GM23338 (cell line): ENCODE data around the gene POU2F3. TPM values are rescaled to one million over a fixed set of nuclear protein-coding genes. Genes with fewer than 3 reads are reported as not detected.

Experiments
- ATAC-seq: fragments of 200-7000 bp; cut with Tn5 transposase; 3 replicates; pipeline ENCODE4 v1.9.1; 2020
- DNase-seq: peaks from one replicate; pipeline ENCODE4 v3.0.0-alpha.2; 2015; ENCODE audit warnings: low spot score
- H2AFZ ChIP-seq: fragments of 200-600 bp; sonication (generic); 2 replicates; pipeline ENCODE4 v1.8.0; 2016; ENCODE audit warnings: antibody characterized with exemption, mild to moderate bottlenecking, moderate library complexity
- H3F3A ChIP-seq: fragments of 200-600 bp; sonication (generic); replicated peaks from 2 replicates; pipeline ENCODE4 v1.8.0; 2017; ENCODE audit warnings: antibody characterized with exemption, mixed run types, low read depth
- H3K27ac ChIP-seq: fragments of 200-600 bp; sonication (generic); 2 replicates; pipeline ENCODE4 v1.6.1; 2016; ENCODE audit warnings: low read depth
- H3K27me3 ChIP-seq: fragments of 200-600 bp; sonication (generic); 2 replicates; pipeline ENCODE4 v1.8.0; 2016; ENCODE audit warnings: mild to moderate bottlenecking, mixed run types, moderate library complexity; ENCODE audit not compliant: insufficient read depth
- H3K36me3 ChIP-seq: fragments of 200-600 bp; sonication (generic); 2 replicates; pipeline ENCODE4 v1.8.0; 2016; ENCODE audit warnings: mild to moderate bottlenecking; ENCODE audit not compliant: insufficient read depth
- H3K4me1 ChIP-seq: fragments of 200-600 bp; sonication (generic); 2 replicates; pipeline ENCODE4 v1.8.0; 2016; ENCODE audit warnings: mild to moderate bottlenecking, moderate library complexity; ENCODE audit not compliant: insufficient read depth
- H3K4me2 ChIP-seq: fragments of 200-600 bp; sonication (generic); 2 replicates; pipeline ENCODE4 v1.7.1; 2017; ENCODE audit warnings: mixed run types
- H3K4me3 ChIP-seq: fragments of 200-600 bp; sonication (generic); 2 replicates; pipeline ENCODE4 v1.6.1; 2016; ENCODE audit warnings: mixed run types
- H3K79me2 ChIP-seq: fragments of 200-600 bp; sonication (generic); replicated peaks from 2 replicates; pipeline ENCODE4 v1.8.0; 2017; ENCODE audit warnings: mild to moderate bottlenecking; ENCODE audit not compliant: insufficient read depth
- H3K9me2 ChIP-seq: fragments of 200-600 bp; sonication (generic); 2 replicates; pipeline ENCODE4 v1.8.0; 2017; ENCODE audit not compliant: insufficient read depth
- H4K20me1 ChIP-seq: fragments of 200-600 bp; sonication (generic); replicated peaks from 2 replicates; pipeline ENCODE4 v1.8.0; 2017; ENCODE audit warnings: mild to moderate bottlenecking; ENCODE audit not compliant: insufficient read depth
- H3K27ac Mint-ChIP-seq: 2 replicates; pipeline ENCODE4 v1.8.0; 2020; ENCODE audit warnings: inconsistent platforms, mild to moderate bottlenecking, moderate library complexity, mixed read lengths
- H3K27me3 Mint-ChIP-seq: 3 replicates; pipeline ENCODE4 v1.8.0; 2022; ENCODE audit warnings: low read depth, mild to moderate bottlenecking, moderate library complexity, mixed read lengths, inconsistent platforms; ENCODE audit not compliant: insufficient read depth, poor library complexity
- H3K36me3 Mint-ChIP-seq: 3 replicates; pipeline ENCODE4 v1.8.0; 2021; ENCODE audit warnings: low read depth, mild to moderate bottlenecking, inconsistent platforms, moderate library complexity, mixed read lengths
- H3K4me1 Mint-ChIP-seq: 3 replicates; pipeline ENCODE4 v1.8.0; 2020; ENCODE audit warnings: mild to moderate bottlenecking, inconsistent platforms, mixed read lengths
- H3K4me3 Mint-ChIP-seq: 3 replicates; pipeline ENCODE4 v1.8.0; 2021; ENCODE audit warnings: moderate library complexity, mild to moderate bottlenecking, inconsistent platforms, mixed read lengths
- H3K9me3 Mint-ChIP-seq: 3 replicates; pipeline ENCODE4 v1.8.0; 2020; ENCODE audit warnings: moderate library complexity, mild to moderate bottlenecking, inconsistent platforms, mixed read lengths
- EZH2 ChIP-seq: fragments of 200-600 bp; sonication (generic); IDR thresholded peaks from one replicate; pipeline ENCODE4 v1.8.0; 2017; ENCODE audit warnings: antibody characterized with exemption, mild to moderate bottlenecking, low read depth; ENCODE audit not compliant: unreplicated experiment
- JUNB ChIP-seq: IDR thresholded peaks from one replicate; pipeline ENCODE4 v1.6.1; 2016; ENCODE audit warnings: antibody characterized with exemption; ENCODE audit not compliant: unreplicated experiment
- POLR2AphosphoS5 ChIP-seq: IDR thresholded peaks from 2 replicates; pipeline ENCODE4 v1.6.1; 2016; ENCODE audit warnings: antibody characterized with exemption, low read depth
- ZNF114 ChIP-seq: fragments of 250-450 bp; sonication (Bioruptor Pico); IDR thresholded peaks from 2 replicates; pipeline ENCODE4 v1.5.0; 2020; ENCODE audit warnings: mild to moderate bottlenecking, moderate library complexity
- ZNF331 ChIP-seq: fragments of 250-450 bp; sonication (Bioruptor Pico); IDR thresholded peaks from 2 replicates; pipeline ENCODE4 v1.5.0; 2020; ENCODE audit warnings: low read depth, mild to moderate bottlenecking, moderate library complexity
- polyA plus RNA-seq: library from polyadenylated mRNA; unstranded; fragments of >200 nt; fragmentation: Nextera tagmentation; extraction: Ambion mirVana; gene quantifications from 2 replicates; pipeline ENCODE4 v1.2.1, GENCODE V29; 2016
- total RNA-seq: library from RNA; depleted of rRNA; stranded (reverse); fragments of >200 nt; shearing (Covaris generic); gene quantifications from 2 replicates; pipeline ENCODE4 v1.2.3, GENCODE V29; 2014
- TF ChIP-seq, protein P1 (sequence below): fragments of 250-450 bp; sonication (Bioruptor Pico); IDR thresholded peaks from 2 replicates; pipeline ENCODE4 v1.5.0; 2020; ENCODE audit warnings: mild to moderate bottlenecking, moderate library complexity

POU2F3 gene
- total and polyA plus RNA-seq, 2 experiments from 2014 or later: 0.45 to 0.79 TPM

GRCh38 chr11:120210626-120211521 is 29.1 kb upstream of the POU2F3 start, which contains the start of gene OAF:
Gene OAF, plus strand, starts transcription at chr11:120211032. Its CDS starts 248 bp downstream, at chr11:120211280.
- H3K27me3 ChIP-seq: peaks cover 98% of the 10 kb centered on the region

More at GRCh38 chr11:120210626-120211521, 29.1 kb upstream of the POU2F3 start, which contains the start of gene OAF:
- TF ChIP-seq EZH2 (no peak), POLR2AphosphoS5 (no peak), JUNB (no peak), ZNF331 (CRISPR knock-in tag) (no peak), ZNF114 (no peak)
- TF ChIP-seq, protein P1, sequence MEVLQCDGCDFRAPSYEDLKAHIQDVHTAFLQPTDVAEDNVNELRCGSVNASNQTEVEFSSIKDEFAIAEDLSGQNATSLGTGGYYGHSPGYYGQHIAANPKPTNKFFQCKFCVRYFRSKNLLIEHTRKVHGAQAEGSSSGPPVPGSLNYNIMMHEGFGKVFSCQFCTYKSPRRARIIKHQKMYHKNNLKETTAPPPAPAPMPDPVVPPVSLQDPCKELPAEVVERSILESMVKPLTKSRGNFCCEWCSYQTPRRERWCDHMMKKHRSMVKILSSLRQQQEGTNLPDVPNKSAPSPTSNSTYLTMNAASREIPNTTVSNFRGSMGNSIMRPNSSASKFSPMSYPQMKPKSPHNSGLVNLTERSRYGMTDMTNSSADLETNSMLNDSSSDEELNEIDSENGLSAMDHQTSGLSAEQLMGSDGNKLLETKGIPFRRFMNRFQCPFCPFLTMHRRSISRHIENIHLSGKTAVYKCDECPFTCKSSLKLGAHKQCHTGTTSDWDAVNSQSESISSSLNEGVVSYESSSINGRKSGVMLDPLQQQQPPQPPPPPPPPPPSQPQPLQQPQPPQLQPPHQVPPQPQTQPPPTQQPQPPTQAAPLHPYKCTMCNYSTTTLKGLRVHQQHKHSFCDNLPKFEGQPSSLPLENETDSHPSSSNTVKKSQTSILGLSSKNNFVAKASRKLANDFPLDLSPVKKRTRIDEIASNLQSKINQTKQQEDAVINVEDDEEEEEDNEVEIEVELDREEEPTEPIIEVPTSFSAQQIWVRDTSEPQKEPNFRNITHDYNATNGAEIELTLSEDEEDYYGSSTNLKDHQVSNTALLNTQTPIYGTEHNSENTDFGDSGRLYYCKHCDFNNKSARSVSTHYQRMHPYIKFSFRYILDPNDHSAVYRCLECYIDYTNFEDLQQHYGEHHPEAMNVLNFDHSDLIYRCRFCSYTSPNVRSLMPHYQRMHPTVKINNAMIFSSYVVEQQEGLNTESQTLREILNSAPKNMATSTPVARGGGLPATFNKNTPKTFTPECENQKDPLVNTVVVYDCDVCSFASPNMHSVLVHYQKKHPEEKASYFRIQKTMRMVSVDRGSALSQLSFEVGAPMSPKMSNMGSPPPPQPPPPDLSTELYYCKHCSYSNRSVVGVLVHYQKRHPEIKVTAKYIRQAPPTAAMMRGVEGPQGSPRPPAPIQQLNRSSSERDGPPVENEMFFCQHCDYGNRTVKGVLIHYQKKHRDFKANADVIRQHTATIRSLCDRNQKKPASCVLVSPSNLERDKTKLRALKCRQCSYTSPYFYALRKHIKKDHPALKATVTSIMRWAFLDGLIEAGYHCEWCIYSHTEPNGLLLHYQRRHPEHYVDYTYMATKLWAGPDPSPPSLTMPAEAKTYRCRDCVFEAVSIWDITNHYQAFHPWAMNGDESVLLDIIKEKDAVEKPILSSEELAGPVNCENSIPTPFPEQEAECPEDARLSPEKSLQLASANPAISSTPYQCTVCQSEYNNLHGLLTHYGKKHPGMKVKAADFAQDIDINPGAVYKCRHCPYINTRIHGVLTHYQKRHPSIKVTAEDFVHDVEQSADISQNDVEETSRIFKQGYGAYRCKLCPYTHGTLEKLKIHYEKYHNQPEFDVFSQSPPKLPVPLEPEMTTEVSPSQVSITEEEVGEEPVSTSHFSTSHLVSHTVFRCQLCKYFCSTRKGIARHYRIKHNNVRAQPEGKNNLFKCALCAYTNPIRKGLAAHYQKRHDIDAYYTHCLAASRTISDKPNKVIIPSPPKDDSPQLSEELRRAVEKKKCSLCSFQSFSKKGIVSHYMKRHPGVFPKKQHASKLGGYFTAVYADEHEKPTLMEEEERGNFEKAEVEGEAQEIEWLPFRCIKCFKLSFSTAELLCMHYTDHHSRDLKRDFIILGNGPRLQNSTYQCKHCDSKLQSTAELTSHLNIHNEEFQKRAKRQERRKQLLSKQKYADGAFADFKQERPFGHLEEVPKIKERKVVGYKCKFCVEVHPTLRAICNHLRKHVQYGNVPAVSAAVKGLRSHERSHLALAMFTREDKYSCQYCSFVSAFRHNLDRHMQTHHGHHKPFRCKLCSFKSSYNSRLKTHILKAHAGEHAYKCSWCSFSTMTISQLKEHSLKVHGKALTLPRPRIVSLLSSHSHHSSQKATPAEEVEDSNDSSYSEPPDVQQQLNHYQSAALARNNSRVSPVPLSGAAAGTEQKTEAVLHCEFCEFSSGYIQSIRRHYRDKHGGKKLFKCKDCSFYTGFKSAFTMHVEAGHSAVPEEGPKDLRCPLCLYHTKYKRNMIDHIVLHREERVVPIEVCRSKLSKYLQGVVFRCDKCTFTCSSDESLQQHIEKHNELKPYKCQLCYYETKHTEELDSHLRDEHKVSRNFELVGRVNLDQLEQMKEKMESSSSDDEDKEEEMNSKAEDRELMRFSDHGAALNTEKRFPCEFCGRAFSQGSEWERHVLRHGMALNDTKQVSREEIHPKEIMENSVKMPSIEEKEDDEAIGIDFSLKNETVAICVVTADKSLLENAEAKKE (CRISPR knock-in tag): no peak
- Histone ChIP-seq H3K79me2 (no peaks in the 10 kb centered on the region), H3K4me1 (peaks cover 26% of the 10 kb centered on the region), H3K36me3 (no peaks in the 10 kb centered on the region), H3K4me3 (peak within 1 kb of the TSS; percentile 71), H4K20me1 (peaks cover 3% of the 10 kb centered on the region), H3K9me2 (no peaks in the 10 kb centered on the region), H3K27ac (no peak within 1 kb of the TSS), H3F3A (no peaks in the 10 kb centered on the region), H2AFZ (peak within 1 kb of the TSS; percentile 99), H3K4me2 (peak within 1 kb of the TSS; percentile 96)
- ATAC-seq (peak; percentile 86), DNase-seq (peak; percentile 94)
- Mint-ChIP-seq H3K4me1 (peaks cover 29% of the 10 kb centered on the region), H3K9me3 (no peaks in the 10 kb centered on the region), H3K4me3 (peak within 1 kb of the TSS; percentile 80), H3K36me3 (no peaks in the 10 kb centered on the region), H3K27ac (no peak within 1 kb of the TSS), H3K27me3 (peaks cover 86% of the 10 kb centered on the region)
